Stimulated activated CD8-positive, alpha-beta memory T cell treated with anti-CD3 and anti-CD28 coated beads, Interleukin-12 subunit alpha, Interleukin-12 subunit beta, amount 100 ng/mL, for 24 hours (primary cell): ENCODE results near the gene GNL2.
"Not testable (repeated sequence)": the region's sequence is repeated elsewhere in the genome, so short reads cannot be mapped to it uniquely, and the experiment has no call there.

Experiments used
- DNase-seq: peaks from one replicate; pipeline ENCODE4 v3.0.0-alpha.2; 2020; ENCODE audit errors: extremely low read depth

The GNL2 gene

DNA sequence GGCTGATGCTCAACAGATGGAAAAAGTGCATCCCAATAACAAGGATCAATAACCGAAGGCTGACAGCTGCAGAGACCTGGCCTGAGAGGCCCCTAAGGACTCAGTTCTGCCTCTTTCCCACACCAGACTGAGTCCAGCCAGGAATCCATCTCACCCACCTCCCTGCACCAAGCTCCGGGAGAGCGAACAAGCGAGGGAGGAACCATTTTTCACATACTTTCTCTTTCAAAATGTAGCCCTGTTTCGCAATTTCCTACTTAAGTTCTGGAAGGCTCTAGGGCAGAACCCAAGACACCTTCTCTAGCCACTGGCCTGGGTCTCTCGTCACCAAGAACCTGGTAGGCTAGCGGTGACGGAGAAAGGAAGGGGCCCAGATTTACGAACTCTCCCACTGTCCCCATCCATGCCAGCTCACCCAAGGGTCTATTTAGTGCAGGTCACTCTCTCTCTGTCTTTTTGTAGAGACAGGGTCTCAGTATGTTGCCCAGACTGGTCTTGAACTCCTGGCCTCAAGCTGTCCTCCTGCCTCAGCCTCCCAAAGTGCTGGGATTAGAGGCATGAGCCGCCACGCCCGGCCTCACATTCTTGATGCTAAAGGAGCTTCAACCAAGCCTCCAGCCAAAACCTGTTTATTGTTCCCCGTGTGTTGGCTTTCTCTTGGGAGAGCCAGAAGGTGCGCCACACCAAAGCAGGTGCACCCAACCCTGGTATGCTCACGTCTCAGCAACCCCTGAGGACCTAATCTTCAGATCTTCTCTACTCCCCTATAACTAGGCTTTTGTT, 10.9 kb upstream of the GNL2 start:
- no peak for DNase-seq

DNA sequence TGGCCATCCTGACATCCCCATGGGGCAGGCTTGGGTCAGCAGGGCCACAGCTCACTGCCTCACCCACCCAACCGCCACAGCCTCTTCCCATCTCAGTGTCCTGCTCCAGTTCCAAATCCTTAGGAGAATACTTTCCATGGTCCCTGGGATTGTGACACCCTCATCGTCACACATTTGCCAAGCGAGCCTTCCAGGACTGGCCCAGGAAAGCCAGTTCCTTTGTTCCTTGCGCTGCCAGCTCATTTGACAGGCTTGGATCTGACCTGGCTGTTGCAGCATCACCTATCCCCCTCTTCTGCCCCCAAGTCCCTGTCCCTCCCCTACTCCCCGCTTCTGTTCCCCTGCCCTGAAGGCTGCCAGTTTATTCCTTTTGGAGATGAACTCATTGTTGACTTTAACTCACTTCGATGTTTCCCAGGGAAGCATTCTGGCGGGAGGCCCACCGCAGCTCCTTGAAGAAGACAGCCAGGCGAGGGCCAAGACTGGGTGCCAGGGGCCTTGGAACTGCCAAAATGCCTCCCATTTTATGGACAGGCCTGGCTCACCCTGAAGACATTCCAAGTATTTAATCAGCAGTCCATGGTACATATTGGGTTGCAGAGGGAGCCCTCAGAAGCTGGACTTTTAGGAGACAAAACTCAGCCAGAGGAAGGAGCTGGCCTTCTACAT, 10.2 kb upstream of the GNL2 start:
- no peak for DNase-seq

DNA sequence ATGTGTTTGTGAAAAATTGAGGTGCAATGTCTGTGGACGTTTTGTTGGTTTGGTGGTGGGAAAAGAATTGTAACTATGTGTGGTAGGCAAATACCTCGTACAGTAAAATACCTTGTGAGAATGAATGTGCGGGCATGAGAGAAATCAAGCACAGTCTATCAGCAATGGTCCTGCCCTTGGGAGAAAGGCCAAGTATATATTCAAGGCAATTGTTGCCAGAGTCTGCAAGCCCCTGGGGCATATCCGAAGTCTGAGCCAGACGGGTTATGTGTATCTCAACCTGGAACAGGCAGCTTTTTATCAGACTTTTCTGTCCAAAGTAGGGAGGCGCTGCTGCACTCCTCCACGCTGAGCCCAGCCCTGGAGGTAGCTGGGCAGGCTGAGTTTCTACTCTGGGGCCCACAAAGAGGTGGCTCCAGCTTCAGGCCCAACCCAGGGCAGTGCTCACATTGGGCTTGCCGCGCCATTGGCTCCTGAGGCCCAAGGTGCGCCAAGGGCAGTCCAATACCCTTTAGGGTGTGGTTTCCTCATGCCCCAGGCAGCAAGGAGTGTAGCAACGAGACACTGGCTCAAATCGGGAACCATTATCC, 9.4 kb upstream of the GNL2 start:
- no peak for DNase-seq

DNA sequence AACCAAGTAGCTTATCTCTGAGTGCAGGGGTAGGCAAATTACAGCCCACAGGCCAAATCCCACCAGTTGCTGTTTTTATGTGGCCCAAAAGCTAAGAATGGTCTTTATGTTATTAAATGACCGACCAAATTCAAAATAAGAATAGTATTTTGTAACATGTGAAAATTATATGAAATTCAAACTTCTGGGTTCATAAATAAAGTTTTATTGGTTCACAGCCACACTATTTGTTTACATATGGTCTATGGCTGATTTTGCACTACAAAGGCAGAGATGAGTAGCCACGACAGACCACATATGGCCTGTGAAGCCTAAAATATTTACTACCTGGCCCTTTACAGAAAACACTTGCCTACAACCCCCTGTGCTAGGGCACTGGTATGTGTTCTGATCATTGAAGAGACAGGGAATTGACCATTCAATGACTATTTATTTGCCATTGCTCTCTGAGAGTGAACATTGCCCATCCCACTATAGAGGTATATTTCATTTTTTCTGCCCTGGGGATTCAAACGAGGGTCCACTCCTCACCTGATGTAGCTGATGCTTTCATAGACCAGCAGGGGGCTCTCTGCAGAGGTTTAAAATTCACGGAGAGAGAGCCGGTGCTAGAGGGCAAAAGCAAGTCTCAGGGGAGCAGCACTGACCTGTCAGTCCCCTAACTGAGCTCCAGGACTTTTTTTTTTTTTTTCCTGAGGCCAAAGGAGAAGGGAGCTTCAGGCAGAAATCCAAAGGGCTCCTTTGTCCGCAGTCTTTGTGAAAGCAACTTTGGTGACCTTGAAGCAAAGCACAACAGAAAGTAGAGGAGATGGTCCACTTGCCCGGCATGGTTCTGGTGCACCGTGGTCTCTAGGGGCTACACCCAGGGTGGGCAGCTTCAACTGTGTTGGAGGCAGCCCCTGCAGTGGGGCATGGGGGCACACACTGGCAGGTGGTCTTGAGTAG, 7.3 kb upstream of the GNL2 start:
- no peak for DNase-seq

DNA sequence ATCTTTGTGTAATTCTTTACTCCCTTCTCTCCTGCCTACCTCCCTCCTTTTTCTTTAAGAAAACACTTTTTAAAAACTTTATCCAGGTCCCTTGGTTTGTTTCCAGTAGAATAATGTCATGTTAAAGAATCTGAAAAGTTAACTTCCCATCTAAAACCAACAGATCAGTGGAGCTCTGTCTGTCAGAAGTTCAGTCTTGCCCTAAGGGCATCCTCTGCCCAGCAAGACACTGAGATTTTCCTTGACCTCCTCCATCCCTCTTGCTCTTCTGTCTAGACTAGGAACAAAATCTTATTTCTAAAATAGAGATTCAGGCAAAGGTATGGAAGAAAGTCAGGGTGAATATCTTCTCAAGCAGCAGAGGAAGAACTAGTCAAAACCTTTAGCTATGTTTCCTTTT, 5.7 kb upstream of the GNL2 start:
- DNase-seq, result no peak

DNA sequence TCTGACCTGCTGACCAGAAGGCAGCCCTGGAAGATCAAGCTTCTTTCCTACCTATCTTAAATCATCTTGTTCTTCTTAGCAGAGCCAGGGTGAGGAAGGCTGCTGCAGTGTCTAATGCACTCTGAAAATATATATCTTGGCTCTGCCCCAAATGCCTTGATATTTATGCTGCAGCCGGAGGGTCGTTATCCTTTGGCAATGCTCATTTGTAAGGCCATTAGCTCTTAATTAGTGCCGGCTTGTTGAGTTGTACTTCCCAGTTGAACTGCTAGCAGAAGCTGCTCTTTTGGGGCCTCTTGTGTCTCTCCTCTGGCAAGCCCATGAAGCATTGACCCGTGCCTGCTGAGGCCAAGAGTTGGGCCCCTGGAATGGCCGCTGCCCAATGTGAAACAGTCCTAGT, 4.2 kb upstream of the GNL2 start:
- DNase-seq, result no peak

DNA sequence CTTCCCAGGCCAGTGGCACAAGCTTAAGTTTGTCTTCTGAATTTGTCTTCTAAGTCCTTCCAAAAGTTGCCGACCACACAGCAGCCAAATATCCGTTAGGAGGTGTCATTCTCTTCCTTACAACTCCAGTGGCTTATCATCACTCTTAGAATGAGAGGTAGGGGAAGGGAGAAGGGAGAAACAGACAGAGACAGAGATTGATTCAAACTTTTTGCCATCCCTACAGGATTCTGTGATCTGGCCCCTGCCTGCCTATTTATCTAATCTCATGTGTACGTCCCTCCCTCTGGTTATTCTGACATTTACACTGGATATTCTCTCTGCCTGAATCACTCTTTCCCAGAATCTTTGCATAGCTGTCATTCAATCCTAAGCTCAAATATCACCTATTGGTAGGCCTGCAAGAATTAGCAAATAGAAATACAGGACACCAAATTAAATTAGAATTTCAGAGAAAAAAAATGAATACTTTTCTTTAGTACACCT, 488 bp upstream of the GNL2 start:
- DNase-seq, result no peak

DNA sequence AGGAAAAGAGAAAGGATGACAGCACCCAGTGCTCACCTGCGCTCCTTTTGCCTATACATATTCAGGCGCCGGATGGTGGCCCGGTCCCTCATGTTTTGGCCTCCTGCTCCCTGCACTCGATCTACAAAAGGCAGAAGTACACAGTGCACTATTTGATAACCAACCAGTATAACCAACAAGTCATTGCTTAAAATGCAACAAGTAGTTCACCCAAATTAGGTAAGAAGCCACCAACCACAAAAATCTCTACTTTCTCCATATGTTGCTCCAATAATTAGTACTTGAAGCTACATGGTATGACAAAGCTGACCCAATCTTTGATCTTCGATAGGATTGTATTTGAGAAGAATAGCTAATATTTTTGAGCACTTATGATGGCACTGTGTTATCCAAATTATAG, 2.0 kb downstream of the GNL2 start:
- DNase-seq, result no peak

DNA sequence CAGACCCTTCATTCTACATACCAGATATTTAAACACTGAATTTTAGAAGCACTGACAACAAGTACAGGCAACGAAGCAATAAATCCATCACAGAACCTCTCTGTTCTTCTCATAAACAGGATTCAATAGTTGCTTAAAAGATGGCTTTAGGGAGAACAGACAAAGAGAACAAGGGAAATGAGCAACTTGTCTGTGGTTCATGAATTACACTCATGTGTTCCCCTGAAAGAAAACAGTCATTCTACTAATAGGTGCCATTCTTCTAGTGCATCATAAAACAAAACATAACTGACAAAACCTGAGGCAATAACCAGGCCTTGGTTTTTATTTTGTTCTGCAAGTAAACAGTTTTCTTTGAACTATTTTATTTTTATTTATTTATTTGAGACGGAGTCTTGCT, 6.8 kb downstream of the GNL2 start:
- no peak for DNase-seq

DNA sequence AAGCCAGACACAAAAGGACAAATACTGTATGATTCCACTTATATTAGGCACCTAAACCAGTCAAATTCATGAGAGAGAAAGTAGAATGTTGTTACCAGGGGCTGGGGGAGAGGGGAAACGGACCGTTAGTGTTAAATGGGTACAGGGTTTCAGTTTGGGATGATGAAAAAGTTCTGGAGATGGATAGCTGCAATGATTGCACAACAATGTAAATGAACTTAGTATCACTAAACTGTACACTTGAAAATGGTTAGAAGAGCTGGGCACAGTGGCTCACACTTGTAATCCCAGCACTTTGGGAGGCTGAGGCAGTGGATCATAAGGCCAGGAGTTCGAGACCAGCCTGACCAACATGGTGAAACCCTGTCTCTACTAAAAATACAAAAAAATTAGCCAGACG, 11.2 kb downstream of the GNL2 start:
- not testable (repeated sequence) for DNase-seq

DNA sequence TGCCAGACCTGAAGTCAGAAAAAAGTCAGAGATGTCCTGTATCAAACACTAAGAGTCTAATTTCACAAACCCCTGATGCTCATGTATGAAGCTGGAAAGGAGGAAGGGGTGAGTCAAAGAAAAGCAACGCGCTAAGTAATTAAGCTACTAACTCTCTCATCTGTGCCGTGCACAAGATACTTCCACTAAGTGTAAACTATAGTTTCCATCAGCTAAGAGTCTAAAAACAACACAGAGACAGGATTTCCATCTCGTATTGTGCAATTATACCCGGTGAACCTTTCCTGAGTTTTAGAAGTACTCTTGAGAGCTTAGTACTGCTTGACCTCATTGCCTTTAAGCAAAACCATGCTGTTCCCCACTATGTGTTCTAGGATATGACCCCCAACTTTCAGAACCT, 20.0 kb downstream of the GNL2 start:
- DNase-seq, result no peak

DNA sequence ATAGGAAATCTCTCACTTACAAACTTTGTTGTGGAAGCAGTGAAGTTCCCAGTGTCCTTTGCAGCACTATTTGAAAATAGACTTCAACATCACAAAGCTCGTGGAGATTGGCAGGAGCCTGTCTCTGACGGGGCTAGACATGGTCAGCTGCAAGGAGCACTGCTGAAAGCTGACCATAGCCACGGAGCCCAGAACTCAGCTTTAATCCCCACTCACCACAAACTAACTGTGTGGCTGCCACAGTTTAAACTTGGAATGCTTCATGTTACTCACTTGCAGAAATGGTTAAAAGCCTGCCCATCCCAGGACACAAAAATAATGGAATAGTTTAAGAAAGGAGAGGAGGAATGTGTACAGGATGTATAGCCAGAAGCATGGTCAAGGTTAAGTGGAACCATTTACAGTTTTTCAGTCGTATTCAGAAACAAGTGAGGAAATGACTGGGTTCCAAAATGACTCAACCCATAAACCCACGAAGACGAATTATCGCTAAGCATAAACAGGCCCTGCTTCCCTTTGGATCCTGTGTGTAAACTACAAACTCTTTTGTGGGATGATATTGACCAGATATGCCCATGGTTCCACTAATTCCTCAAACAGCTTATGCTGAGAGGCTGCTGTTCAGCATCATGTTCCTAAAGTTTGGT, 20.8 kb downstream of the GNL2 start:
- no peak for DNase-seq

DNA sequence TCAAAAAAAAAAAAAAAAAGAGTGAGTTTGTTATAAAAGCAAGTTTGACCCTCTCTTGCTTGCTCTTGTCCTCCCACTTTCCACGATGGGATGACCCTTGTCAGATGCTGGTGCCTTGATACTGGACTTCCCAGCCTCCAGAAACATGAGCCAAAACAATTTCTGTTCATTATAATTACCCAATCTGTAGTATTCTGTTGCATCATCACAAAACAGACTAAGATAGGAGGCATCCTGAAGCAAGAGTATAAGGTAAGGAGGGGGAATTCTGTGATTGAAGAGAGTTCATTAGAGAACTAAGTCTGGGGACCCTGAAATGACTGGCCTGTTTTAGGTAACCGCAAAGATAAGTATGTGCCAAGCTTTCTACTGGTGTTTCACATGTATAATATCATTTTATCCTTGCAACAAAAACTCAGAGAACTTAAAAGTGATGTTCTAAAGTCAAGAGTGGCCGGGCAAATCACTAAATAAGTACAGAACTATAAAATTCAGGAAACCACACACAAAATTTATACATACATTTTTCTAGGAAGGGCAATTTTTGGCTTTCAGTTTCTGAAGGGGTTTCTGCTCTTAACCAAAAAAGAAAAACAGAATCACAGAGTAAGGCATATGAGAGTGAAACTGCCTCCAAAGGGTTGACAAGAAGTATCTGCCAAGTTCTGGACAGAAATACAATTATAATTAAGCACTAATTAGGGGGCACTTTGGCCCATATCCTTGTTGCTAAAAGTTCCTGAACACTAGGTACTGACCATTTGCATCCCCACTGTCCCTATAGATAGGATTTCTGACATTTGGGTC, 25.0 kb downstream of the GNL2 start:
- no peak for DNase-seq

DNA sequence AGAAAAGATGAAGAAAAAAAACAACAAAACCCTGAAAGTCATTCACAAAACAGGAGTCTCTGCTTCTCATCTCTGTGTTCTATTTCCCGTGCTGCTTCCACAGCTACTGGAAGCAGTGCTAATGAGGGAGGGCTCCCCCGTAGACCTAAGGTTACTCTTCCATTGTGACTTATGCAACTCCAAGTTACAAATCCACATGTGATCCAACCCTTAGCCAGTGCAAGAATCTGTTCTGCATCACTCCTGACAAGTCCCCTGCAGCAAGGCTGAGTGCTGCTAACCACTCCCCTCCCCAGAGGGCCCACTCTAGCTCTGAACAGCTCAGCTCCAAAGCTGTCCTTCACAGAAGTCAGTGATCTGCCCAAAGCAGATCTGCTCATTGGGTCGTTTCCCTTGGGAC, 28.7 kb downstream of the GNL2 start:
- DNase-seq, result no peak

DNA sequence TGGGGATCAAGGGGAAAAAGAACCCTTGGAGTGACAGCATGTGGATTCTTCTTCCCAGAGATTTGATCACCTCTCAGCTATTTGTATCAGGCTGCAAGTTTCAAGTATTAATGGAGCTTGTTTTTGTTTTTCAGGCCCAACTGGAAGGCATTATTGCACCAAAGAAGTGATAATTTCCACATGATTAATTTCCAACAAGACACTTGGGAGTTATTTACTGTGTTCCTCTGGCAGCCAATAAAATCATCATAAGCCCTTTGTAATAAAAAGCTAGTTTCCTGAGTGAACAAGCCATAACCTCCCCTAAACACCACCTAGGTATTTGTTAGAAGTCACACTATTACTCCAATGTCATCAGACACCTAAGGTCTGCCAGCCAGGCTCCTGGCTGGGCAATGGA, 30.8 kb downstream of the GNL2 start:
- DNase-seq, result no peak

DNA sequence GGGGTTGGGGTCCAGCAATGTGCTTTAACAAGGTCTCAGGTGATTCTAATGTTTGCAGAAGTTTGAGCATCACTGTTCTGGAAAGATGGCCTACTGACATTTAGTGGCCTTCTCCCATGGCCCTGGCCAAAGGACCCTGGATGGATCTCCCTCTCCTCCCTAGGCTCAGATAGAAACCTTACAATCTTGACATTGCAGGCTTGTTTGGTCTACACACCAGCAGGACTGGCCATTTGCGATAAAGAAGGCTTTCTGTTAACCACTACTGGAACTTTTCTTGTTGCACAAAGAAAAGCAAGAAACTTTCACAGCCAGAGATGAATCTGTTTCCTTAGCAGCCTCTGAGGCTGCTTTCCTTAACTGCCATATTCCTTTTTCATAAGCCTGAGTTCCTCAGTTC, 32.8 kb downstream of the GNL2 start:
- DNase-seq, result no peak

DNA sequence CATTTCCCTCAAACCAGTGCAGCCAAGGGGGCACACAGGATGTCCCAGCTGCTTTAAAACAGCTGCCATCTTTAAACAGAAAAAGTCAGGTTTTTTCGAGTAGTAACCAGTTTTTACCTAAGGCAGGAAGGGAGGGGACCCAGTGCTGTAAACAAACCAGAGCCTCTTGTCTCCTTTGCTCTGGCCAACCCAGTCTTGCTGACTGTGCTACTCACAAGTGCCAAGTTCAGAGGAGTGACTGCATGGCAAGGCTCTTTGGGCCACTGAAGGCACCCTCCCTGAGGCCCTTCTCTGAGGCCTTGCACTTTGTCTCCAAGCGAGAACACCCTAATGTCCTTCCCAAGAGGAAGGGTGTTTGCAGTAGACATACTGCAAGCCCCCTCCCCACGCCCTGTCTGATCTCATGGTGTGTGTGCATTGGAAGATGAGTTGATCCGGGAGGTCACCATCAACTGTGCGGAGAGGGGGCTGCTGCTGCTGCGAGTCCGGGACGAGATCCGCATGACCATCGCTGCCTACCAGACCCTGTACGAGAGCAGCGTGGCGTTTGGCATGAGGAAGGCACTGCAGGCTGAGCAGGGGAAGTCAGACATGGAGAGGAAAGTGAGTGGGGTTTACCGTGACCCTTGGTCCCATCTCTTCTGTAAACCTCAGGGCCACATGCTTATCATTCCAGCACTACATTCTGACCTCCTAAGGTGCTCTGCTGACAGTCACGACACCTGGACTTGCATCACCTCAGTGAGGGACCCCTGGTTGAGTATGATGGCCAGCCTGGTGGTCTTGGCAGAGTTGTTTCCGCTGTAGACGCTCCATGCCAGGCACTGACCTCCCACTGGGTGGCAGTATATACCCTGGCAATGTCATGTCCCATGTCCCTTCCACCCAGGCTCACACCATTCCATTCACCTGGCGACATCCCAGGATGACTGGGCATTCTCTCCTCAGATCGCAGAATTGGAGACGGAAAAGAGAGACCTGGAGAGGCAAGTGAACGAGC, 34.3 kb downstream of the GNL2 start:
- no peak for DNase-seq

DNA sequence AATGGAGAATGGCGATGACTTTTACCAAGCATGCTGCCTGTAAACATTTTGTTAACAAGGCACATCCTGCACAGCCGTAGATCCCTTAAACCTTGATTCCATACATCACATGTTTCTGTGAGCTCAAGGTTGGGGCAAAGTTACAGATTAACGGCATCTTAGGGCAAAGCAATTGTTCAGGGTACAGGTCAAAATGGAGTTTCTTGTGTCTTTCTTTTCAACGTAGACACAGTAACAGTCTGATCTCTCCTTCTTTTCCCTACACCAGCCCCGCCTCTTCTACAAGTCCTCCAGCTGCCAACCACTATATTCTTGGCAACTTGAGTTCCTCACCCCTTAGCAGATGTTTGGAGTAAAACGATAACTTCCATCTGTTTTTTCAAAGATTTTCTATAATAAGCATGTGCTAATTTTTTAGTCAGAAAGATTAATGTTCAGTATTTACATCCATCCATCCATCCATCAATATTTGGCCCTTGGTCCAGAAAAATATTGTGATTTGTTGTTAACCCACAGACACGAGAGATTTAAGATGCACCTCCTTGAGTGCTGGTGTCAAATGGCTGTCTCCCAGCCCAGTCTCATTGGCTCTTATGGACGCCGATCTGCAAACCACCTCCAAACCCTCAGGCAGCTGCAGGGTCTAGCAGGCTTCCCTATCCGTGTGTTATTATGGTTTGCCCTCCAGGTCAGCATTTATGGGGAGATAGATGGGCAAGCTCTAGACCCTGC, 35.2 kb downstream of the GNL2 start:
- no peak for DNase-seq

DNA sequence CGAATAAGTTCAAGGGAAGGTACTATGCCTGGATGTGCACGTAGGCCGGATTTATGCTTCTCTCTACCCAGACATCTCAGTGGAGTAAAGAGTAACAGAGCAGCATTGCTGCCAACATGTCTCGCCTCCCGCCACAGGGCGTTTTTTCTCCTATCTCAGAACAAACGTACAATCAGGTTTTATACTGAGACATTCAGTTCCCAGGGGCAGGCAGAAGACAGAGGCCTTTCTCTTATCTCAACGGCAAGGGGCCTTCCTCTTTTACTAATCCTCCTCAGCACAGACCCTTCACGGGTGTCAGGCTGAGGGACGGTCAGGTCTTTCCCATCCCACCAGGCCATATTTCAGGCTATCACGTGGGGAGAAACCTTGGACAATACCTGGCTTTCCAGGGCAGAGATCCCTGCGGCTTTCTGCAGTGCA, 35.8 kb downstream of the GNL2 start:
- not testable (repeated sequence) for DNase-seq
